VCaP (cell line): ENCODE data around the gene CPNE5.

Experiments
- H3K27ac ChIP-seq: fragments of 450-650 bp; 2 replicates; pipeline ENCODE4 v1.5.1; 2017
- CTCF ChIP-seq: fragments of 450-650 bp; conservative IDR thresholded peaks from 2 replicates; pipeline ENCODE4 v1.5.1; 2017; ENCODE audit warnings: mild to moderate bottlenecking, moderate library complexity

CPNE5 gene

DNA sequence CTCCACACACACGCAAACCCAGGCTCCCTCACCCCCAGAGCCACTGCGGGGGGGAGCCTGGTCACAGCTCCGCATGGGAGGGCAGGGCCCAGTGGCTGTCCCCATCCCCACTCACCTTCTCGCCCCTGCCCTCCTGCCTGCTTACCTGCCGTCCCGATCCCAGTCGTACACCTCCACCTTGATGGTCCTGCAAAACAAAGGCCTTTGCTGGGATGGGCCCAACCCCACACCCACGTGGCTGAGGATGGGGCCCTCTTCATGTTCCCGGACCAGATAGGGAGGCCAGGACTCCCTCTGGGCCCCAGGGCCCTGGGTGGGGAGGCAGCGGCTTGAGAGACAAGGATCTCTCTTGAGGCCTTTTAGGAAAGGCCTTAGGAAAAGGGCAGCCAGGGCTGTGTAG lies 74.1 kb downstream of the CPNE5 start:
- H3K27ac ChIP-seq, result no peak overlapping the region
- no peak for TF ChIP-seq CTCF

DNA sequence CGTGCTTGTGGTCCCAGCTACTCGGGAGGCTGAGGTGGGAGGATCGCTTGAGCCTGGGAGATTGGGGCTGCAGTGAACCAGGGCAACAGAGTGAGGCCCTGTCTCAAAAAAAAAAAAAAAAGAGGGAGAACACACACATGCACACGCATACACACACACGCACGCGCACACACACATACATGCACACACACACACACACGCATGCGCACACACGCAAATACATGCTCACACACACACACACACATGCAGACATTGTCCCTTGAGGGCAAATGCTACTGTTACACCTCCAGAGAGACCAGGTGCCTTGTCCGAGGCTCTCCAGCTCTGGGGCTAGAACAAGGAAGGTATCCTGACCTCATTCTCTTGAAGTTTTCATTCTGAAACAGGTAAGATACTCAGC lies 77.1 kb downstream of the CPNE5 start:
- no peak for TF ChIP-seq CTCF
- no peak overlapping the region for H3K27ac ChIP-seq

DNA sequence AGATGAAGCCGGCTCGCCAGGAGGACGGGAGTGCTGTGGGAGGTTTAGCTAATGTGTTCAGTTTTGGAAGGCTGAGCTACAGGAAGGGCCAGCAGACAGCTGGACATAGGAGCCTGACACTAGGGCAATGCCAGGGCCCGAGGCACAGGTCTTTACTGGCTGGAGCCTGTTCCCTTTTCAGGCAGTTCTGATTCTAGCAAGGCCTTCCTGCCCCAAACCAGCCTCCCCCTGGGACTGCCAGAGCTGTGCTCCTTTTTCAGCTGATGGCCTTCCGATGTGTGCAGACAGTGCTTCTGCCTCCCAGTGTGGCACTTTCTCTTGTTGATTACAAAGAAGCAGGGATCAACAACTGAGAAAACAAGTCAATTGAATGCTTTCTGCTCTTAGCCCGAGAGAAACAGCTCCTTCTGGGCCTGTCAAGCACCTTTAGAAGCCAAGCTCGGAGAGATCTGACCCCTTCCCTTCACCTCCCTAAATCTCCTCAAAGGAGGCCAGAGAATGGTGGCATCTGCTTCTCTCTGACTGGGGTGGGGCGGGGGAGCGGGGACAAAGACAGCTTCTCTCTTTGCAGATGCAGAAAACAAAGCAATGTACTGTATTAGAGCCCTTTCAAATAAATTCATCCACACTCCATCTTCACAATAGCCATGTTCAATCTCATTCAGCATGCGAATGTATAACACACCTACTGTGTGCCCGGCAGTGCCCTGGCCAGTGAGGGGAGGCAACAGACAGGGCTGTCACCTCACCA lies 78.4 kb downstream of the CPNE5 start:
- TF ChIP-seq CTCF, result no peak
- no peak overlapping the region for H3K27ac ChIP-seq

DNA sequence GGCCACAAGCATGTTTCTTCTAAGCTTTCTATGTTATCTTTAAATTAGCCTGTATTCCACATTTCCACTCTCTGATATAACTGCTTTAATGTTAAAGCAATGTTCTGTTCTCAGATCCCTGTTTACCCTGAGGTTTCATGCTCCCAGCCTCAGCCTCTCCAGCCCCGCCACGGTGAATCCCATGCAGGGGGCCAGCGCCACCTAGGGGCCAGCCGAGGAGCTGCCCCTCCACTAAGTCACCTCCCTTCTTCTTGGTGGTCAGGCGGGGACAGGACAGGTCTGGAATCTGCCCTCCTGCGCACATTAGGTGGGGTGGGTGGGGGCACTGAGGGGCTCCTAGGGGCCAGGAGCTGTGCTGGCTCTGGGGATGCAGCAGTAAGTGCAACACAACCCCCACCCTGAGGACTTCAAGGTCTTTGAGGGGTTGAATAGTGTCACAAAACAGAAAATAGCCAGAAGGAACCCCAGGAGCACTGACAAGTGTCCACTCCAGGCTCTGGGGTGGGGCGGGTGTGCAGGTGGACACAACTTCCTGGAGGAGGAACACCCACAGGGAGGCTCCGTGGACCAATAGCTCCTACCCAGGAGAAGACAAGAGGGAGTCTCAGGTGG lies 80.0 kb downstream of the CPNE5 start:
- TF ChIP-seq CTCF, result peak; percentile 98

DNA sequence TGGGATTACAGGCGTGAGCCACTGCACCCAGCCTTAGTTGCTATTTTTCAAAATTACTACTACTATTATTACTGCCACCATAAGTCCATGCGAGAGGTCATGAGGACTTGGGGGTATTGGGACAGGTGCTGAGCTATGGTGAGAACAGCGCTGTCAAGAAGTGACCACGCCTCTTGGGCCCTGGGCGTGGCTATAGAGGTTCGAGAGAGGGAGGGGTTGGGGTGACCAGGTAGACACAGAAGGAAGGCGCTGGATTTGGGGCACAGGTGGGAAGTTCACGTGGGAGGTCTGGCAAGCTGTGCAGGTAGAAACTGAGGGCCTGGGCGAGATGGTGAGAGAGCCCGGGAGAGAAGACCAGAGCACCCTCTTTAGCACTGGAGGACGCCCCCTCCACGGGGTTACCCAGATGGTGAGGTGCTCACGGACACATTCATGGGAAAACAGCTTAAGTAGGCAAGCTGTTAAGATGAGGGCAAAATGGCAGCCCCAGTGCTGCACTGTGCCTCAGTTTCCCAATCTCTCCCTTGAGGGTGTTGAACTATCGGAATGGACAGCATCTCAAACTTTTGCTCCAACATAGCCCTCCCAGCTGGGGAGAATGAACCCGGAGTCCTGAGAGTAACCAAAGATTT lies 80.6 kb downstream of the CPNE5 start:
- no peak overlapping the region for H3K27ac ChIP-seq
- no peak for TF ChIP-seq CTCF

More for the DNA sequence above, 80.0 kb downstream of the CPNE5 start:
- no peak overlapping the region for H3K27ac ChIP-seq

DNA sequence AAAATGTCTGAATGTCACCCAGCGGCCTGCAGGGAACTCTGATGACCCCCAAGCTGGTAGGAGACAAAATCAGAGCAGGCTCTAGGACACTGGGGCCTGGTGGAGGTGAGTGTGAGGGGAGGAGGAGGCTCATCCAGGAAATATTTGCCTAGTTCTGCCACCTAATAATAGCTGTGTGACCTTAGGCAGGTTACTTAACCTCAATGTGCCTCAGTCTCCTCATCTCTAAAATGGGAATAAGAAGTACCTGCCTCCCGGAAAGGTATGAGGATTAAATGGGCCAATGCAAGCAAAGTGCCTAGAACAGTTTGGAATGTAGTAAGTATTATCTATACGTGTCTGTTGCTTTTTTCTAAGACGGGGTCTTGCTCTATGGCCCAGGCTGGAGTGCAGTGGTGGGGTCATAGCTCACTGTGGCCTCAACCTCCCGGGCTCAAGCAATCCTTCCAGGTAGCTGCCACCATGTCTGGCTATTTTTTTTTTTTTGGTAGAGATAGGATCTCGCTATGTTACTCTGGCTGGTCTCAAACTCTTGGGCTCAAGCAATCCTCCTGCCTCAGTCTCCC lies 81.2 kb downstream of the CPNE5 start:
- H3K27ac ChIP-seq, result no peak overlapping the region
- TF ChIP-seq CTCF, result no peak

- no peak overlapping the region for H3K27ac ChIP-seq
- TF ChIP-seq CTCF, result no peak
These were observed 82.0 kb downstream of the CPNE5 start for GRCh38 chr6:36757206-36757605.
